PFSK-1 (cell line): Measurements from ENCODE around the gene IFNA13.

Experiments
- FOXP2 ChIP-seq: optimal IDR thresholded peaks from 2 replicates; pipeline ENCODE3; 2011; ENCODE audit warnings: borderline replicate concordance, control low read depth, inconsistent platforms; ENCODE audit not compliant: insufficient read depth; ENCODE audit errors: extremely low read length, extremely low read depth
- POLR2AphosphoS5 ChIP-seq: IDR thresholded peaks from 2 replicates; pipeline ENCODE4 v1.6.1; 2012; ENCODE audit warnings: low read depth, mild to moderate bottlenecking, control low read depth, low read length, moderate library complexity
- REST ChIP-seq, 2 experiments: IDR thresholded peaks; 2 replicates each; pipeline versions ENCODE4 v1.6.1 to v1.8.0; 2011 to 2012; ENCODE audit warnings: low read depth in 2 of 2, low read length in 2 of 2, control low read depth in 1 of 2, inconsistent platforms in 1 of 2, mild to moderate bottlenecking in 1 of 2, moderate library complexity in 1 of 2; ENCODE audit not compliant: insufficient read depth in 1 of 2
- SIN3A ChIP-seq: IDR thresholded peaks from 2 replicates; pipeline ENCODE4 v1.6.1; 2012; ENCODE audit warnings: mild to moderate bottlenecking, low read length, moderate library complexity, borderline replicate concordance; ENCODE audit not compliant: insufficient read depth
- TAF1 ChIP-seq: IDR thresholded peaks from 2 replicates; pipeline ENCODE4 v1.6.1; 2012; ENCODE audit warnings: low read length, control low read depth, borderline replicate concordance; ENCODE audit not compliant: insufficient read depth

The IFNA13 gene

GRCh38 chr9:21317956-21318923 is 49.6 kb downstream of the IFNA13 start:
- no peak for TF ChIP-seq SIN3A
- TF ChIP-seq REST (IDR thresholded peaks at IDR 0.05; ENCODE audit: insufficient read depth in 1 of 2, low read depth in 2 of 2, low read length in 2 of 2), result no peak
- no peak for TF ChIP-seq POLR2AphosphoS5
- TF ChIP-seq FOXP2, result no peak
- no peak for TF ChIP-seq TAF1
